Astrocyte of the spinal cord (primary cell): Measurements from ENCODE around the gene TP53I11.

ENCODE experiments used
- DNase-seq: peaks from one replicate; pipeline ENCODE4 v3.0.0; 2011; ENCODE audit warnings: low read depth, low spot score
- H3K4me3 ChIP-seq: 2 replicates; pipeline ENCODE4 v1.5.1; 2011; ENCODE audit warnings: low read depth, mild to moderate bottlenecking, low read length, moderate library complexity
- in situ Hi-C: cut with HindIII; loops from 2 replicates; pipeline ENCODE4 v1.10.0; 2017; ENCODE audit warnings: low sequenced_read_pairs
- TF ChIP-seq, protein P1 (sequence below): IDR thresholded peaks from 2 replicates; pipeline ENCODE4 v1.5.1; 2012; ENCODE audit warnings: low read depth, mild to moderate bottlenecking, low read length, inconsistent platforms

Gene TP53I11

DNA sequence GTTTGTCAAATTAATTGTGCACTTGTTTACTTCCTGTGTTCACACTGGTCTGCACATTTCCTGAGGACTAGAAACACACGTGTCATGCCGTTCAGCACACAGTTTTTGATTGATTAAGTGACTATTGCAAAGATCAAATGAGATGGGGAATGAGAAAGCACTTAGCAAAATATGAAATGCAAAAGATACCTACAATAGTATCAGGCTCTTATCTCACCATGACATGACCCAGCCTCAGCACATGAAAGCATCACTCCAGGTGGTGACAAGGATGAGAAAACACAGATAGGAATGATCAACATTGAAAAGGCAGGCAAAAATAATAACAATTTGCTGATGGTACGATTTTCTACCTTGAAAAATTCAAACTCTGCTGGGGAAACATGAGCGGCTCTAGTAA lies 42.1 kb upstream of the TP53I11 start:
- TF ChIP-seq, protein P1, sequence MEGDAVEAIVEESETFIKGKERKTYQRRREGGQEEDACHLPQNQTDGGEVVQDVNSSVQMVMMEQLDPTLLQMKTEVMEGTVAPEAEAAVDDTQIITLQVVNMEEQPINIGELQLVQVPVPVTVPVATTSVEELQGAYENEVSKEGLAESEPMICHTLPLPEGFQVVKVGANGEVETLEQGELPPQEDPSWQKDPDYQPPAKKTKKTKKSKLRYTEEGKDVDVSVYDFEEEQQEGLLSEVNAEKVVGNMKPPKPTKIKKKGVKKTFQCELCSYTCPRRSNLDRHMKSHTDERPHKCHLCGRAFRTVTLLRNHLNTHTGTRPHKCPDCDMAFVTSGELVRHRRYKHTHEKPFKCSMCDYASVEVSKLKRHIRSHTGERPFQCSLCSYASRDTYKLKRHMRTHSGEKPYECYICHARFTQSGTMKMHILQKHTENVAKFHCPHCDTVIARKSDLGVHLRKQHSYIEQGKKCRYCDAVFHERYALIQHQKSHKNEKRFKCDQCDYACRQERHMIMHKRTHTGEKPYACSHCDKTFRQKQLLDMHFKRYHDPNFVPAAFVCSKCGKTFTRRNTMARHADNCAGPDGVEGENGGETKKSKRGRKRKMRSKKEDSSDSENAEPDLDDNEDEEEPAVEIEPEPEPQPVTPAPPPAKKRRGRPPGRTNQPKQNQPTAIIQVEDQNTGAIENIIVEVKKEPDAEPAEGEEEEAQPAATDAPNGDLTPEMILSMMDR: no peak

DNA sequence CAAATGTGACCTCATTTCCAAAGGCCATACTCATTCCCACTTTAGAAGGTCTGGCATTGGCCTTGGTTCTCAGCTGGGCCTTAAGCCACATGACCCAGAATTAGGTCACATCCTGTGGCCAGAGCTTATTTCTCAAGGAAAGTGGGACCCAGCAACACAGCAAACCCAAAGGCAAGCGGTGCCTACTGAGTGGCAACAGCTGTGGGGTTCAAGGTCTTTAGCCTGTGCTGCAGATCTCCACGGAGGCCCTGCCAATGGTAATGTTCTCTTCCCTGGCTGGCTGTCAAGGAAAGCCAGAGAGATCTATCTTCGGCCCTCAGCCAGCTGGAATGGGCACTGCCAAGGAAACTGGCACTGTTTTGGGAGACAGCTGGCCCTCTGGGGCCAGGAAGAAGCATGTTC lies 41.5 kb upstream of the TP53I11 start:
- in situ Hi-C loops: no loop called here
- H3K4me3 ChIP-seq: no peak overlapping the region
- DNase-seq: no peak
- TF ChIP-seq, protein P1: no peak

More for the DNA sequence above, 42.1 kb upstream of the TP53I11 start:
- in situ Hi-C loops: no loop called here
- H3K4me3 ChIP-seq: no peak overlapping the region
- no peak for DNase-seq

DNA sequence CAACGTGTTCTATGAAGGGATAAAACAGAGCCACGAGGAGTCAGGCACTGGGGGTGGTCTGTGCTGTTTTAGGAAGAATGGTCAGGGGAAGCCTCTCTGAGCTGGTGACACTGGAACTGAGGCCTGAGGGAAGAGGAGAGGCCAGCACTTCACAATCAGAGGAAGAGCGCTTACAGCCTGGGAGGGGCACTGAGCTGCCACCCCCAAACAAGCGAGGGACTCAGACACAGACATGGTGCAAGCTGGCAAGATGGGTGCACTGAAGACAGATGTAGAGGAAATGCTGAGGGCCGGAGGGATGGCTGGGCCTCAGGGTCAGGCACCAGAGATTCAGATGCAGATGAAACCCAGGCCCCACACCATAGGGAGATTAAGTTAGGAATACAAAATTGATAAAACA lies 40.0 kb upstream of the TP53I11 start:
- TF ChIP-seq, protein P1: no peak
- DNase-seq: no peak
- no peak overlapping the region for H3K4me3 ChIP-seq
- in situ Hi-C loops: no loop called here

DNA sequence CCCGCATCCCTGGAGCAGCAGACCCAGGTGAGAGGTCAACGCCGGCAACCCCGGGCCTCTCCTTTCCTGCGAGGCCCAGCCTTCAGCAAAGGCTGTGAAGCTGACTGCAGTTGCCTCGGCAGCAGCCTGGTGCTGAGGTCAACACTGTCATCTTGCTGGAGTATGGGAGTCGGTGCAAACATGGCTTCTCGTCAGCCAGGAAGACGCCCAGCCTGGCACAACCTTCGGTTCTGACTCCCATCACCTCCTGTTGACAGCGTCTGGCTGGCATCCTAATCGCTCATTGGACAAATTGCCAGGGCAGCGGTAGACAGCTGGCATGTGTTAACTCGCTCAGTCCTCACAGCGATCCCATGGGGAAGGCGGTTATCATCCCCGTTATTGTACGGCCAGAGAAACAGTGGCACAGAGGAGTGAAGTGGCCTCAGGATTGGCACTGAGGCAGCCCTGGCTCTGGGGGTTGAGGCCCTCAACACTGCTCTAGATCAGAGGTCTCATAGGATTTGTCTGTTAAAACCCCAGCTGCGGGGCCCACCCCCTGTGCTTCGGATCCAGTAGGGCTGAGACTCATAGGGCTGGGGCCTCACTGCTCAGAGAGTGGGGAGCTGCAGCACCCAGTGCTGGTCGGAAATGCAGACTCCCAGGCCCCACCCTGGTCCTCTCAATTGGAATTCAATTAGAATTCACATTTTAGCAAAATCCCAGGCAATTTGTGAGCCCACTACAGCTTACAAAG lies 39.3 kb upstream of the TP53I11 start:
- TF ChIP-seq, protein P1: no peak
- in situ Hi-C loops: no loop called here

DNA sequence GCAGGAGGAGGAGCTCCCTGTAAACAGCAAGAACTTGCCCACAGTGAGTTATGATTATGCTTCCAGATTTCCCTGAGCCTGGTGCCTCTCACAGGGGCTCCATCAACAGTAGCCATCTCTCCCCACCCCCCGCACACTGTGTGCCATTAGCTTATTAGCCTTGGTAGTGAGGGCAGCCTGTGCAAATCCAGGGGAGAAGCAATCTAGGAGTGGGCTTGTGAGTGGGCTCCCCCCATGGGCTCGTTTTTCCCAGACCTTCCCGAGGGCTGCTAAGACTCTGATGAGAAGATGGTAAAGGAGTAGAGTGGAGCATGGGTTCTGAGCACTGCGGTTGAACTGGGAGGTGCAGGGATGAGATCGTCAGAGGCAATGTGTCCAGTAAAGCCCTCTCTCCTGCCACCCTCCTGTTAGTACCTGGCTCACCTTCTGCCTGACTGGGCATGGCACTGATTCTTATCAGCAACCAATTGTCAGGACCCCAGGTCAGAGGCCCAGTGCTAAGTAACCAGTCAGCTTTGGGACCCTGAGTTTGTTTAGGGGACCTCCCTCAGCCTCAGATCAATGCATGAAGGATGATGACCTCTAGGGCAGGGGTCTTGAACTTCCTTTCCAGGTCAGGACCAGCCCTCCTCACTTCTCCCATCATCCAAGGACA lies 38.4 kb upstream of the TP53I11 start:
- in situ Hi-C loops: no loop called here
- TF ChIP-seq, protein P1: no peak
- no peak for DNase-seq
- H3K4me3 ChIP-seq: no peak overlapping the region

More for the DNA sequence above, 39.3 kb upstream of the TP53I11 start:
- H3K4me3 ChIP-seq: no peak overlapping the region
- DNase-seq: no peak

DNA sequence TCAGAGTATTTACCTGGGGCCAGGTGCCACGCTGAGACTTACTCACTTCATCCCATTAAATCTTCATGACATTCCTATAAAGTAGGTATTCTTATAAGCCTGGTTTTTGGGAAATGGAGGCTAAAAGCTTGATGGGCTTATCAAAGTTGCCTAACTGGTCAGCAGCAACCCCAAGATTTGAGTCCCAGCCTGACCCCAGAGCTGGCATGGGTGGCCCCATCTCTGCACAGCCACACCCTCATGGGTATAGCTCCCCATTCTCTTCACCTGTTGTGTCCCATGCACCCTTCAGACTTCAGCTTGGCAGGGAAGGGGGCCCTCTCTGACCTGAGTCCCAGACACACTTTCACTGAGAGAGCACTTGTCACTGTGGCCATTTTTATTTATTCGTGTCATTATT lies 37.4 kb upstream of the TP53I11 start:
- in situ Hi-C loops: no loop called here
- TF ChIP-seq, protein P1: no peak
- DNase-seq: no peak
- no peak overlapping the region for H3K4me3 ChIP-seq
